GM12865 (cell line): Measurements from ENCODE around the gene NPC1L1.
A peak's percentile ranks its signal among the peaks of the same experiment; 100 is the strongest.

Experiments used
- DNase-seq: peaks from one replicate; pipeline ENCODE4 v3.0.0; 2010; ENCODE audit warnings: low read depth
- H3K4me3 ChIP-seq: 2 replicates; pipeline ENCODE4 v1.5.1; 2011; ENCODE audit warnings: mild to moderate bottlenecking, low read depth, low read length, control low read depth
- CTCF ChIP-seq: IDR thresholded peaks from 2 replicates; pipeline ENCODE4 v1.5.1; 2011; ENCODE audit warnings: low read length, control low read depth, low read depth, inconsistent platforms; ENCODE audit not compliant: insufficient read depth; ENCODE audit errors: missing control alignments

NPC1L1 gene

DNA sequence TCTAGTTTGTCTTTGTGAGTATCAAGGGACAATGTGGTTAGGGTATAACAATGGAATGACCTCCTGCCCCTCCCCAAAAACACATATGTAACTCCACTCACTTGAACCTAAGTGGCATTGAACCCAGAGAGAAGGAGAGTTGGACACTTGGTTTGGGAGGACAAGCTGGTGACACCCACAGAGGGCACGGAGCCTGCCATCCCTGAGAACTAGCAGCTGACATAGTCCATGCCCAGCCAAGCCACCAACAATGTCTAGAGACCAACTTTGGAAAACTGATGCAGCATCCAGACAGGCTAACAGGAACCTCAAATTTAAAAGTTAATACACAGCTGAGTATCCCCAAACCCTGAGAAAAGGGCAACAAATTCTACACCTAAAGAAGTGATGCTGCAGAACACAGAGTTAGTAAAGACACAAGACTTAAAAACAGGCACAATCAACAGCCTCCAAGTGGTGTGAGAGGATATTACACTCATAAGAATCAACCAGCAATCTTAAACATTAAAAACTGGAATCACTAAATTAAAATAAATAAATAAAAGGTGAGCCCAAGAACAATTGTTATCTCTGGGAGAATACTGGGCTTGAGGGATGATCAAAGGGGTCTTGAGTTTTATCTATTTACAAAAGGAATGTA is 77.8 kb downstream of the NPC1L1 start:
- H3K4me3 ChIP-seq: no peak overlapping the region
- peak; percentile 33 for DNase-seq
- TF ChIP-seq CTCF: peak; percentile 26
